C4-2B (cell line): ENCODE measurements around the gene MSI2.

Source experiments
- CTCF ChIP-seq: fragments of 450-650 bp; conservative IDR thresholded peaks from 2 replicates; pipeline ENCODE4 v1.5.1; 2017; ENCODE audit warnings: mild to moderate bottlenecking
- ZFX ChIP-seq: fragments of 450-650 bp; IDR thresholded peaks from 2 replicates; pipeline ENCODE4 v1.6.1; 2017

GRCh38 chr17:57508671-57509070 is 252.3 kb downstream of the MSI2 start:
- TF ChIP-seq CTCF (no peak), ZFX (no peak)
